GM12801 (cell line): ENCODE data around the gene RNFT2.

ENCODE experiments used
- TF ChIP-seq, protein P1 (sequence below): IDR thresholded peaks from one replicate; pipeline ENCODE4 v1.5.1; 2011; ENCODE audit warnings: control low read depth; ENCODE audit not compliant: insufficient read length; ENCODE audit errors: extremely low read depth

Gene RNFT2

DNA sequence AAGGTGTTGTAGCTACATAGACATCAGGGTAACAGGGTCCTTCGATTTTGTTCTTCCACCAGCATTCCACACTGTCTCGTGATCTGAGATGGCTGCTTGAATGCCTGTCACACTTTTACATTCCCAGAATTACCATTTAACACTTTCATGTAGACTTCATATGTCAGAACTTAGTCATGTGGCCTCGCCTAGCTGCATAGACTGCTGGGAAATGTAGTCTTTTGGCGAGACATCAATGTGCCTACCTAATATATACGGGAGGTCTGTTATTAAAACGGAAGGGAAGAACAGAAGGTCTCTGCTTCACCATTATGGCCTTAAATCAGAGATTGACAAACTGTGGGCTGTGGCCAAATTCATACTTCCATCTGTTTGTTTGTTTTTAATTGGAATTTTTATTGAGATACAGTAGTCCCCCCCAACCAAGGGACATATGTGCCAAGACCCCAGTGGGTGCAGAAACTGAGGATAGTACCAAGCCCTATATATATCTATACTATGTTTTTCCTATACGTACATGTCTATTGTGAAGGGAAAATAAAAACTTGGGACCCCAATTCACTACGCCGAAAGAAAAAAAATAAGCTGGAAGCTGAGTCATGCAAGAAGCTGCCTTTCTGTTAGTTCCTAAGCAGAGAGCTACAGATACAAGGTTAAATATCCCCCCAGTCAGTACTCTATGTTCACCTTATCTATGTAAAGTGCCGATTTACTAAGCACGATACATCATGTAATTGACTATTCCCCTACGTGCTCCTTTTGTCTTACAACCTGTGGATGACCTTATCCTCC is 154.4 kb downstream of the RNFT2 start:
- TF ChIP-seq, protein P1, sequence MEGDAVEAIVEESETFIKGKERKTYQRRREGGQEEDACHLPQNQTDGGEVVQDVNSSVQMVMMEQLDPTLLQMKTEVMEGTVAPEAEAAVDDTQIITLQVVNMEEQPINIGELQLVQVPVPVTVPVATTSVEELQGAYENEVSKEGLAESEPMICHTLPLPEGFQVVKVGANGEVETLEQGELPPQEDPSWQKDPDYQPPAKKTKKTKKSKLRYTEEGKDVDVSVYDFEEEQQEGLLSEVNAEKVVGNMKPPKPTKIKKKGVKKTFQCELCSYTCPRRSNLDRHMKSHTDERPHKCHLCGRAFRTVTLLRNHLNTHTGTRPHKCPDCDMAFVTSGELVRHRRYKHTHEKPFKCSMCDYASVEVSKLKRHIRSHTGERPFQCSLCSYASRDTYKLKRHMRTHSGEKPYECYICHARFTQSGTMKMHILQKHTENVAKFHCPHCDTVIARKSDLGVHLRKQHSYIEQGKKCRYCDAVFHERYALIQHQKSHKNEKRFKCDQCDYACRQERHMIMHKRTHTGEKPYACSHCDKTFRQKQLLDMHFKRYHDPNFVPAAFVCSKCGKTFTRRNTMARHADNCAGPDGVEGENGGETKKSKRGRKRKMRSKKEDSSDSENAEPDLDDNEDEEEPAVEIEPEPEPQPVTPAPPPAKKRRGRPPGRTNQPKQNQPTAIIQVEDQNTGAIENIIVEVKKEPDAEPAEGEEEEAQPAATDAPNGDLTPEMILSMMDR = no peak

DNA sequence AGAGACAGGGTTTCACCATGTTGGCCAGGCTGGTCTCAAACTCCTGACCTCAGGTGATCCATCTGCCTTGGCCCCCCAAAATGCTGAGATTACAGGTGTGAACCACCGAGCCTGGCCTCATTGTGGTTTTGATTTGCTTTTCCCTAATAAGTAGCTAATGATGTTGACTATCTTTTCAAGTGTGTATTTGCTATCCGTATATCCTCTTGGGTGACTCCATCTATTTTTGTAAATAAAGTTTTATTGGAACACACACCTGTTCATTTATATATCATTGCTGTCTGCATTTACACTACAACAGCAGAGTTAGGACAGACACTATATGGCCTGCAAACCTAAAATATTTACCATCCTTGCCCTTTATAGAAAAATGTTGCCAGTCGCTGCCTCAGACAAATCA is 156.8 kb downstream of the RNFT2 start:
- TF ChIP-seq, protein P1 = no peak

DNA sequence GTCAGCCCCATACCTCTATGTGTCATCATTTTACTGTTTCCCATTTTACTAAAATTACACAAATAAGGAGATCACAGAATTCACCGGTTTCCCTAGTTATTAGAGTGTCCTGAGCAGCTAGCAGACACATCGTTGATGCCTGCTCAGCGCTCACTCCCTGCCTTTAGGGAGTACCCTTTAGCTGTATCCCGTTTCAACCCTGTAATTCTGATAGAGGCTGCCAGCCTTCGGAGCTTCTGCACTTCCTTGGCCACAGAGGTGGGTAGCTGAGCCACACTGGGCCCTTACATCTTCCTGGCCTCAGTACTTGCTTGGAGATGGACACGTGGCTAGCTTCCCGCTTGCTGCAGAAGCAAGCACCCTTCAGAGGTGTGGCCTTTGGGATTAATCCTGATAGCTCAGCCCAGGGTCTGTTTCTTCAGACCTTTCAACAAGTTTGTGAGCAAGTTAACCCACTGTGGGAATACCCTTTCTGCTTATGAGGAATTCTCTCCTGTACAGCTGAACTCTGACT is 158.4 kb downstream of the RNFT2 start:
- TF ChIP-seq, protein P1 = no peak

DNA sequence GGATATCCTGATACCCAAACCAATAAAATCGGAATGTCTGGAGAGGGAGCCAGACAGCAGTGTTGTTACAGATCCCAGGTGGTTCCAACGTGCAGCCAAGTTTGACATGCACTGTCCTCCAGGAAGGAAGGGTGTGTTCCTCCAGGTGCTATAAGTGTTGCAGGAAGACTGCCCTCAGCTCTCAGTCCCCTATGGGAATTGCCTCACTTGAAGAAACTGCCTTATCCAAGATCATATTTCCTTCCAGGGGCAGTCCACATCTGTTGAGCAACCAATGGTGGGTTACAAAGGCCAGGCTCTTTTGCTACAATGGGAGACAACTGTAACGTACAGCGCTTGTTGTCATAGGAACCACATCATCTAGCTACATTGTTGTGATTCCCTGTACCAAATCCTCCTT is 159.4 kb downstream of the RNFT2 start:
- TF ChIP-seq, protein P1 = no peak

DNA sequence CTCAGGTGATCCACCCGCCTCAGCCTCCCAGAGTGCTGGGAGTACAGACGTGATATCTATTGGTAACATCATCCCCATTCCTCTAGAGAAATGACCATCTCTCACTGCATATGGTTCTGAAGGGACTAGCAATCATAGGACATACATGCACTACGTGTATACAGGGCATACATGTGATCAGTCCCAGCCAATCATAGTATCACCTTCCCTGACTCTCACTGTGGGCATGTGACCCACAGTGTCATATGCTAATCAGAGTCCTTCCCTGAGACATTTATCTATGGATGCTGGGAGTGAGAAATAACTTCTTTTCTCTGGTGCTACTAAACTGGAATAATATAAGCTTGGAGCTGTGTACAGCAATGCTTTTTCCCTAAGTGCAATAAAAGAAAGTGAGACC is 160.6 kb downstream of the RNFT2 start:
- TF ChIP-seq, protein P1 = no peak

DNA sequence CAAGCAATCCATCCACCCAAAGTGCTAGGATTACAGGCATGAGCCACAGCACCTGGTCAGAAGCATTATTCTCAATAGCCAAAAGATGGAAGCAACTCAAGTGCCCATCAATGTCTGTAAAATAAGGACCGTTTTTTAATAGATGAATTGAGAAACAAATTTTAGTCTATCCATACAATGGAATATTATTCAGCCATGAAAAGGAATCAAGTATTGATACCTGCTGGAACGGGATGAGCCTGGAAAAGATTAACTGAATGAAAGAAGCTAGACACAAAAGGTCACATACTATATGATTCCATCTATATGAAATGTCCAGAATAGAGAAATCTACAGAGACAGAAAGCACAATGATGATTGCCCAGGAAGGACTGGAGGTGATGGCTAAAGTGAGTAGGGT is 163.5 kb downstream of the RNFT2 start:
- TF ChIP-seq, protein P1 = no peak
